Mucosa of descending colon (tissue), 3 donors: ENCODE data around the gene NMT1. TPM values are rescaled to one million over a fixed set of nuclear protein-coding genes. Genes with fewer than 3 reads are reported as not detected.

Experiments used
- ATAC-seq: fragments of 200-7000 bp; cut with Tn5 transposase; one replicate; pipeline ENCODE4 v1.9.1; 2020; ENCODE audit warnings: mild to moderate bottlenecking, moderate library complexity
- DNase-seq, 3 donors: peaks; one replicate each; pipeline ENCODE4 v3.0.0-alpha.2; 2020
- H3K36me3 ChIP-seq: fragments of 200-600 bp; one replicate; pipeline ENCODE4 v1.8.0; 2021; ENCODE audit warnings: low read depth, mild to moderate bottlenecking
- H3K4me1 ChIP-seq: fragments of 200-600 bp; one replicate; pipeline ENCODE4 v1.8.0; 2021; ENCODE audit warnings: low read depth, mild to moderate bottlenecking
- H3K4me3 ChIP-seq: fragments of 200-600 bp; one replicate; pipeline ENCODE4 v1.8.0; 2021; ENCODE audit warnings: mild to moderate bottlenecking
- H3K9me3 ChIP-seq: fragments of 200-600 bp; one replicate; pipeline ENCODE4 v1.8.0; 2021; ENCODE audit warnings: mild to moderate bottlenecking
- intact Hi-C, 2 donors: fragments of 100-400 bp; cut with DNase I in 1 of 2; cut with micrococcal nuclease in 1 of 2; formaldehyde crosslinking; loops; one replicate each; pipeline versions ENCODE4 v1.11.0 to v1.11.1; 2022; cut with DNase I, micrococcal nuclease
- long read RNA-seq, 2 donors: library from polyadenylated mRNA; unstranded; transcript quantifications; one replicate each; pipeline ENCODE4 v2.0.0, GENCODE V29; 2019 to 2021
- total RNA-seq, 3 donors: library from RNA; stranded (reverse); fragmentation: NEBNext Ultra II Directional in 2 of 3; extraction: Animal tissue kit (Norgen Biotek cat#: 25700) in 2 of 3; gene quantifications; one replicate each; pipeline versions ENCODE4 v1.2.1 to v1.2.4, GENCODE V29; 2021 to 2023
- TF ChIP-seq, protein P1 (sequence below): fragments of 200-600 bp; IDR thresholded peaks from one replicate; pipeline ENCODE4 v1.8.0; 2022; ENCODE audit warnings: antibody characterized with exemption, mild to moderate bottlenecking
- donor health status: DM: no; HTN: no; CAD: no; lungs with moderate emphysema.
- donor health status: DM: no; HTN: no; CAD: no.
- donor health status: DM: no; HTN: yes; CAD: no.

The NMT1 gene
- 10 to 100 TPM; 47.0 to 94.0 (median 76.1) TPM for total RNA-seq
- long read RNA-seq, donor 1, full-length matches to known transcripts = 29 of 73 reads
- long read RNA-seq, donor 1, partial matches to known transcripts = 37 of 73 reads
- long read RNA-seq, donor 1, other reads (novel, unspliced or antisense) = 7 of 73 reads
- long read RNA-seq, donor 2, full-length matches to known transcripts = 9 of 20 reads
- long read RNA-seq, donor 2, partial matches to known transcripts = 3 of 20 reads
- long read RNA-seq, donor 2, other reads (novel, unspliced or antisense) = 8 of 20 reads

- DNase-seq = peak; percentile 94 to 98 (median 97)
- peaks cover 54% of the 10 kb centered on the region for H3K4me1 ChIP-seq
Observed at GRCh38 chr17:45060797-45061605, at the start of gene NMT1. Gene NMT1 (plus strand): TSS chr17:45061317. CDS start chr17:45061330, 13 bp downstream.

GRCh38 chr17:45011767-45012166 lies 49.4 kb upstream of the NMT1 start:
- H3K9me3 ChIP-seq = no peaks in the 10 kb centered on the region
- TF ChIP-seq, protein P1, sequence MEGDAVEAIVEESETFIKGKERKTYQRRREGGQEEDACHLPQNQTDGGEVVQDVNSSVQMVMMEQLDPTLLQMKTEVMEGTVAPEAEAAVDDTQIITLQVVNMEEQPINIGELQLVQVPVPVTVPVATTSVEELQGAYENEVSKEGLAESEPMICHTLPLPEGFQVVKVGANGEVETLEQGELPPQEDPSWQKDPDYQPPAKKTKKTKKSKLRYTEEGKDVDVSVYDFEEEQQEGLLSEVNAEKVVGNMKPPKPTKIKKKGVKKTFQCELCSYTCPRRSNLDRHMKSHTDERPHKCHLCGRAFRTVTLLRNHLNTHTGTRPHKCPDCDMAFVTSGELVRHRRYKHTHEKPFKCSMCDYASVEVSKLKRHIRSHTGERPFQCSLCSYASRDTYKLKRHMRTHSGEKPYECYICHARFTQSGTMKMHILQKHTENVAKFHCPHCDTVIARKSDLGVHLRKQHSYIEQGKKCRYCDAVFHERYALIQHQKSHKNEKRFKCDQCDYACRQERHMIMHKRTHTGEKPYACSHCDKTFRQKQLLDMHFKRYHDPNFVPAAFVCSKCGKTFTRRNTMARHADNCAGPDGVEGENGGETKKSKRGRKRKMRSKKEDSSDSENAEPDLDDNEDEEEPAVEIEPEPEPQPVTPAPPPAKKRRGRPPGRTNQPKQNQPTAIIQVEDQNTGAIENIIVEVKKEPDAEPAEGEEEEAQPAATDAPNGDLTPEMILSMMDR = no peak
- H3K4me1 ChIP-seq = no peaks in the 10 kb centered on the region
- ATAC-seq (no peak), DNase-seq (no peak)
- H3K4me3 ChIP-seq = no peak overlapping the region
- intact Hi-C loops = loop anchor here in 1 of 2 donors (10.0 kb wide), 1 partner anchor 87 kb away; no protein-coding TSS in a partner anchor
- H3K36me3 ChIP-seq = no peaks in the 10 kb centered on the region

More at GRCh38 chr17:45060797-45061605, at the start of gene NMT1:
- Histone ChIP-seq H3K4me3 (peak within 1 kb of the TSS; percentile 56), H3K9me3 (no peaks in the 10 kb centered on the region), H3K36me3 (no peaks in the 10 kb centered on the region)
- intact Hi-C loops = no loop called here
- ATAC-seq = peak; percentile 94
- TF ChIP-seq, protein P1 = no peak

GRCh38 chr17:45013021-45013997 lies 47.8 kb upstream of the NMT1 start:
- ATAC-seq = peak; percentile 43
- intact Hi-C loops = loop anchor here in 1 of 2 donors (10.0 kb wide), 1 partner anchor 89 kb away; no protein-coding TSS in a partner anchor

GRCh38 chr17:45016237-45016636 lies 44.9 kb upstream of the NMT1 start:
- ATAC-seq = no peak
- Histone ChIP-seq H3K9me3 (no peaks in the 10 kb centered on the region), H3K4me1 (peaks cover 13% of the 10 kb centered on the region), H3K36me3 (no peaks in the 10 kb centered on the region), H3K4me3 (no peak overlapping the region)
- no peak for DNase-seq
- TF ChIP-seq, protein P1 = no peak
- intact Hi-C loops = loop anchor here in 1 of 2 donors (10.0 kb wide), 1 partner anchor 91 kb away; no protein-coding TSS in a partner anchor

More at GRCh38 chr17:45013021-45013997, 47.8 kb upstream of the NMT1 start:
- no peaks in the 10 kb centered on the region for H3K36me3 ChIP-seq
- DNase-seq = no peak
- H3K4me3 ChIP-seq = no peak overlapping the region
- TF ChIP-seq, protein P1 = no peak
- no peaks in the 10 kb centered on the region for H3K4me1 ChIP-seq
- no peaks in the 10 kb centered on the region for H3K9me3 ChIP-seq

- no peak for DNase-seq
- Histone ChIP-seq H3K9me3 (no peaks in the 10 kb centered on the region), H3K36me3 (no peaks in the 10 kb centered on the region), H3K4me1 (peaks cover 18% of the 10 kb centered on the region), H3K4me3 (no peak overlapping the region)
- intact Hi-C loops = loop anchor here in 1 of 2 donors (10.0 kb wide), 1 partner anchor 92 kb away; no protein-coding TSS in a partner anchor
- ATAC-seq = no peak
- TF ChIP-seq, protein P1 = peak; percentile 7
Observed at GRCh38 chr17:45016823-45017222, 44.3 kb upstream of the NMT1 start.
